Vagina (tissue), 2 donors: ENCODE data around the gene COA1. TPM values are rescaled to one million over a fixed set of nuclear protein-coding genes. Genes with fewer than 3 reads are reported as not detected.

Experiments
- DNase-seq, 2 donors: peaks; one replicate each; pipeline ENCODE4 v3.0.0-alpha.2; 2017; ENCODE audit errors: extremely low spot score in 2 of 2
- H3K27ac ChIP-seq: fragments of 200-600 bp; sonication (generic); one replicate; pipeline ENCODE4 v1.5.1; 2019
- H3K27me3 ChIP-seq: fragments of 200-600 bp; sonication (generic); one replicate; pipeline ENCODE4 v1.5.1; 2019
- H3K36me3 ChIP-seq, 2 donors: fragments of 200-600 bp; sonication (generic); one replicate each; pipeline ENCODE4 v1.5.1; 2017 to 2019
- H3K4me1 ChIP-seq: fragments of 200-600 bp; sonication (generic); one replicate; pipeline ENCODE4 v1.5.1; 2019
- H3K4me3 ChIP-seq, 2 donors: fragments of 200-600 bp; sonication (generic); 1 replicate in 1 of 2; 2 replicates in 1 of 2; pipeline ENCODE4 v1.5.1; 2016 to 2019
- H3K9me3 ChIP-seq: fragments of 200-600 bp; sonication (generic); one replicate; pipeline ENCODE4 v1.5.1; 2019
- POLR2A ChIP-seq, 2 donors: fragments of 450-650 bp; IDR thresholded peaks; one replicate each; pipeline ENCODE4 v1.6.1; 2017; ENCODE audit warnings: antibody characterized with exemption in 2 of 2, mild to moderate bottlenecking in 2 of 2, moderate library complexity in 2 of 2
- POLR2AphosphoS5 ChIP-seq, 2 donors: sonication (generic); formaldehyde crosslinking; IDR thresholded peaks; one replicate each; pipeline ENCODE4 v1.9.0; 2017; ENCODE audit warnings: antibody characterized with exemption in 2 of 2, mild to moderate bottlenecking in 2 of 2, low read depth in 1 of 2; ENCODE audit not compliant: insufficient read depth in 1 of 2
- intact Hi-C: fragments of 100-400 bp; cut with DNase I; formaldehyde crosslinking; loops from one replicate; pipeline ENCODE4 v1.15.1; 2023
- total RNA-seq: library from RNA; depleted of rRNA; stranded (reverse); fragments of >200 nt; gene quantifications from one replicate; pipeline ENCODE4 v1.2.3, GENCODE V29; 2016
- TF ChIP-seq, protein P1 (sequence below), 3 experiments: fragments of 450-650 bp in 2 of 3; fragments of 200-600 bp in 1 of 3; sonication (generic) in 1 of 3; IDR thresholded peaks; one replicate each; pipeline ENCODE4 v1.5.1; 2017 to 2019; ENCODE audit warnings: antibody characterized with exemption in 3 of 3, mild to moderate bottlenecking in 2 of 3, moderate library complexity in 2 of 3

COA1 gene
- total RNA-seq, 1 donor from 2014 or later, result 47.6 TPM

DNA sequence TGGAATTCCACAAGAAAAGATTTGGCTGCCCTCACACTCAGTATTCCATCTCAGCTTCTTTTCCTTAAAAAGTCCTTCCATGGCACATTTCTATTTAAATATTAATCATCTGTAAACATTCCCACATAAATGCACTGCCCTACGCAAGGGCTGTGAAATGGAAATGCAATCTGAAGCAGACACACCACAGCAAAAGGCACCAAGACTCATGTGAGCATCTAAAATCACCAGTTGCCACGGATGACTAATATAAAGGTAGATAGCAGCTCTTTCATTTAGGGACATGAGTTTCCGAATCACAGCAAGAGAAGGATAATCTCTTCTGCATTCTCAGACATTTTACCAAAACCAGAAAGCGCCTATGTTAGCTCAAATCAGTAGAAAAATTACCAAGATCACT lies 31.6 kb downstream of the COA1 start:
- Histone ChIP-seq H3K27me3 (no peaks in the 10 kb centered on the region), H3K36me3 (no peaks in the 10 kb centered on the region), H3K4me1 (peaks cover 11% of the 10 kb centered on the region), H3K27ac (no peak overlapping the region), H3K4me3 (no peak overlapping the region), H3K9me3 (no peaks in the 10 kb centered on the region)
- intact Hi-C loops, result no loop called here
- no peak for TF ChIP-seq POLR2AphosphoS5 (IDR thresholded peaks at IDR 0.05; ENCODE audit: insufficient read depth in 1 of 2, low read depth in 1 of 2)
- TF ChIP-seq, protein P1, sequence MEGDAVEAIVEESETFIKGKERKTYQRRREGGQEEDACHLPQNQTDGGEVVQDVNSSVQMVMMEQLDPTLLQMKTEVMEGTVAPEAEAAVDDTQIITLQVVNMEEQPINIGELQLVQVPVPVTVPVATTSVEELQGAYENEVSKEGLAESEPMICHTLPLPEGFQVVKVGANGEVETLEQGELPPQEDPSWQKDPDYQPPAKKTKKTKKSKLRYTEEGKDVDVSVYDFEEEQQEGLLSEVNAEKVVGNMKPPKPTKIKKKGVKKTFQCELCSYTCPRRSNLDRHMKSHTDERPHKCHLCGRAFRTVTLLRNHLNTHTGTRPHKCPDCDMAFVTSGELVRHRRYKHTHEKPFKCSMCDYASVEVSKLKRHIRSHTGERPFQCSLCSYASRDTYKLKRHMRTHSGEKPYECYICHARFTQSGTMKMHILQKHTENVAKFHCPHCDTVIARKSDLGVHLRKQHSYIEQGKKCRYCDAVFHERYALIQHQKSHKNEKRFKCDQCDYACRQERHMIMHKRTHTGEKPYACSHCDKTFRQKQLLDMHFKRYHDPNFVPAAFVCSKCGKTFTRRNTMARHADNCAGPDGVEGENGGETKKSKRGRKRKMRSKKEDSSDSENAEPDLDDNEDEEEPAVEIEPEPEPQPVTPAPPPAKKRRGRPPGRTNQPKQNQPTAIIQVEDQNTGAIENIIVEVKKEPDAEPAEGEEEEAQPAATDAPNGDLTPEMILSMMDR (IDR thresholded peaks at IDR 0.05), result no peak
- TF ChIP-seq POLR2A (IDR thresholded peaks at IDR 0.05), result no peak
- no peak for DNase-seq

DNA sequence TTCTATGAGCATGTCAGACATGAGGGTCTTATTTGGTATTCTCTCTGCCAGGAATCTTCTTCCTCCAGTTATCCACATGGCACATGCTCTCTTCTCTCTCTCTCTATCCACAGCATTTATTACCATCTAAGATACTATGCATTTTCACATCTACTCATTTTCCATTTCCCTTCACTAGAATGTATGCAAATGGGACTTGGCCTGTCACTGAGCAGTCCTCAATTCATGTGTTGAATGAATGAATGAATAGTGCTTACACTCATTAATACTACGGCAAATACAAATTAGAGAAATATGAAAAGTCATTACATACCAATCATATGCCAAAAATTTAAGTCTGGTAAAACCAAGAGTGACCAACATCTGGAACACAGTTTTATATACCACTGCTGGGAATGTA lies 34.0 kb downstream of the COA1 start:
- intact Hi-C loops, result no loop called here
- no peaks in the 10 kb centered on the region for H3K9me3 ChIP-seq
- no peak overlapping the region for H3K4me3 ChIP-seq
- H3K27me3 ChIP-seq, result no peaks in the 10 kb centered on the region
- TF ChIP-seq, protein P1 (IDR thresholded peaks at IDR 0.05), result no peak
- TF ChIP-seq POLR2A (IDR thresholded peaks at IDR 0.05) (no peak), POLR2AphosphoS5 (IDR thresholded peaks at IDR 0.05; ENCODE audit: insufficient read depth in 1 of 2, low read depth in 1 of 2) (no peak)
- H3K36me3 ChIP-seq, result no peaks in the 10 kb centered on the region
- no peak for DNase-seq
- peaks cover 11% of the 10 kb centered on the region for H3K4me1 ChIP-seq
- no peak overlapping the region for H3K27ac ChIP-seq

DNA sequence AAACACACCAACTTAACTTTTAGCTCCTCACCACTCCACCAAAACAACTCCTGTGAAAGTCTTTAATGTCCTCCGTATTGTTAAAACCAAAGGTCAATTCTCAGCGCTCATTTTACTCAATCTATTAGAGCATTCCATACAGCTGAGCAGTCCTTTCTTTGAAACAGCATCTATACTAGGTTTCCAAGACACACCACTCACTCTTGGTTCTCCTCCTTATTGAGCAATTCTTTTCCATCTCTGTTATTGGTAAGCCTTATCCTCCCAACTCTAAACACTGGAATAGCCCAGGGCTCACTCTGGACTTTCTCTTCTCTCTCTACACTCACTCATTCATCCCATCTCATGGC lies 34.9 kb downstream of the COA1 start:
- intact Hi-C loops, result no loop called here
- Histone ChIP-seq H3K4me3 (no peak overlapping the region), H3K27me3 (no peaks in the 10 kb centered on the region), H3K36me3 (no peaks in the 10 kb centered on the region), H3K4me1 (peaks cover 4% of the 10 kb centered on the region), H3K9me3 (no peaks in the 10 kb centered on the region), H3K27ac (no peak overlapping the region)
- DNase-seq, result no peak
- TF ChIP-seq POLR2A (IDR thresholded peaks at IDR 0.05) (no peak), POLR2AphosphoS5 (IDR thresholded peaks at IDR 0.05; ENCODE audit: insufficient read depth in 1 of 2, low read depth in 1 of 2) (no peak)
- TF ChIP-seq, protein P1 (IDR thresholded peaks at IDR 0.05), result no peak

DNA sequence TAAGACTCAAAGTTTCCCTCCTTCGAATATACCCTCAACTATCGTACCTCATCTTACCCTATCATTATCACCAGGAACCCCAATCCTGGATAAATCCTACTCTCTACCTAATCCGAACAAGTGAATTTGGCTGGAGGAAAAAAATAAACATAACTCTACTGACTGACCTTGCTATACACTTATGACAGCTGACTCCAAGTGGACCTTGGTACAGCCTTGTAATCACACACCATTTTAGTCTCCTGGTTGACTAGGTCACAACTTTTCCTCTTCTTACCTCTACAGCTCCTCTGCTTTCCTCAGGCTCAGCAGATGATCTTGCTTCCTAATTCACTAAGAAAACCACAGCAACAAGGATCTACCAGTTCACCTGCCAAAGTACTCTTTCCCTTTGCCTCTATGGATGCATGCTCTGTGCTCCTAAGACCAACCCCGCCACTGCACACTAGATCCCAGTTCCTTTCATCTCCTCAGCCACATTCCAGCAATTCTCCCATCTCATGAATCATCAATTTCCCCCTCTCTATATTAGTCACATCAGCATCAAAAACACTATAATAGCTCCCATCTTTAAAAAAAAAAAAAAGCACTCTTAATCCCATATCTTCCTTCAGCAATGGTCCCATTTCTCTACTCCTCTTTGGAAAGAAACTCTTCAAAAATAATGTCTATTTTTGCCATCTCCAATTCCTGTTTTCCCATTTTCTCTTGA lies 35.5 kb downstream of the COA1 start:
- Histone ChIP-seq H3K9me3 (no peaks in the 10 kb centered on the region), H3K4me1 (peaks cover 4% of the 10 kb centered on the region), H3K27me3 (no peaks in the 10 kb centered on the region), H3K36me3 (no peaks in the 10 kb centered on the region), H3K4me3 (no peak overlapping the region), H3K27ac (no peak overlapping the region)
- intact Hi-C loops, result no loop called here
- no peak for TF ChIP-seq POLR2AphosphoS5 (IDR thresholded peaks at IDR 0.05; ENCODE audit: insufficient read depth in 1 of 2, low read depth in 1 of 2)
- TF ChIP-seq, protein P1 (IDR thresholded peaks at IDR 0.05), result no peak
- TF ChIP-seq POLR2A (IDR thresholded peaks at IDR 0.05), result no peak
- no peak for DNase-seq

DNA sequence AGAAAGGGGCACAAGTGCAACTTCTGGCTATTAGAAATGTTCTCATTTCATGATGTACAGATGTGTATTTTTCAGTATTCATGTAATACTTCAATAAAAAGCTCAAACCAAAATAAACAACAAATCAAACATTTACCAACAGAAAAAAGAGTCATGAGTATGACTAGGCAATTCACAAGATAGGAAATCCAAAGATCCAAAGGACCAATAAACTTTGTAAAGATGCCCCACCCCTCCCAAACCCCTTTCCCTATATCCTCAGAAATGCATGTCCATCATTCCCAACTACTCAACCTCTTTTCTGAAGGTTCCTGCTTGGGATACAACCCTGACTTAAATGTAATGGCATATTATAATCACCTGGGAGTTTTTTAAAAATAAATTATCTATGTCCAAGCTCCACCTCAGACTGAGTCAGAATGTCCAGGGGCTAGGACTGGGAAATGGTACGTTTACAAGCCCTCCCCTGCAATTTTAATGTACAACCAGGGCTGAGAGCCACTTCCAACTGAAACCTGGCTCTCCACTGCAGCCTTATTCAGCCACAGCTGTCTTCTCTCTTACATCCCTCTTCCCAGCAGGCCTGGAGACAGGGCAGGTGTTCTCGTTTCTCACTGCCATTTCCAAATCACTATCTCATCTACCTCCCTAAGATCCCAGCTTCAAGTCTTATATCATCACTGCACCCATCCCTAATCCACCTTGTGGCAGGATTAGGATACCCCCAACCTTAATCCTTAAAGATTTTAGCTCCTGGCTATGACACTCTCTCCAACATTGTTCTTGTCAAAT lies 36.5 kb downstream of the COA1 start:
- Histone ChIP-seq H3K36me3 (no peaks in the 10 kb centered on the region), H3K27me3 (no peaks in the 10 kb centered on the region), H3K9me3 (no peaks in the 10 kb centered on the region), H3K4me1 (peaks cover 4% of the 10 kb centered on the region), H3K4me3 (no peak overlapping the region), H3K27ac (no peak overlapping the region)
- intact Hi-C loops, result no loop called here
- DNase-seq, result no peak
- TF ChIP-seq POLR2AphosphoS5 (IDR thresholded peaks at IDR 0.05; ENCODE audit: insufficient read depth in 1 of 2, low read depth in 1 of 2) (no peak), POLR2A (IDR thresholded peaks at IDR 0.05) (no peak)
